ENCODE measurements around the gene NBPF4. TPM values are rescaled to one million over a fixed set of nuclear protein-coding genes. Genes with fewer than 3 reads are reported as not detected.
"Not testable (repeated sequence)": the region's sequence is repeated elsewhere in the genome, so short reads cannot be mapped to it uniquely, and the experiment has no call there.

The NBPF4 gene
- total and polyA plus RNA-seq, 12 donors: 0.08 to 0.18 (median 0.14) TPM; not detected in 9

DNA sequence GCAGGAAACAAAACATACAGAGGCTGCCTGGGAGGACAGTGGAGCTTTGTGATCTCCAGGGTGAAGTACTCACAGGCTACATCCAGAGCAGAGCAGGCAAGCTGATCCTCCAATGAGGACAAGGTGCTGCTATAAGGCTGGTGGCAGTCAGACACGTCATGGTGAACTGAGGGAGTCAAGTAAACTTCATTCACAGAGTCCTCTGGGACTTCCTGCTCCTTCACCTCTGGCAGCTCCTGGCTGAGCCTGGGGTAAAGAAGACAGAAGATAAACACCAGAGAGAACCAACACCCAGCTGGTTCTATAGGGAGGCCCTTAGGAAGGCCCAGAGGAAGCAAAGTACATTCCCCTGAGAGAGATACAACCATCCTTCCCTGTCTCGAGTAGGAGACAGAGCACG lies 11.7 kb downstream of the NBPF4 start:
- intact Hi-C loops (cut with DNase I): not testable (repeated sequence)

DNA sequence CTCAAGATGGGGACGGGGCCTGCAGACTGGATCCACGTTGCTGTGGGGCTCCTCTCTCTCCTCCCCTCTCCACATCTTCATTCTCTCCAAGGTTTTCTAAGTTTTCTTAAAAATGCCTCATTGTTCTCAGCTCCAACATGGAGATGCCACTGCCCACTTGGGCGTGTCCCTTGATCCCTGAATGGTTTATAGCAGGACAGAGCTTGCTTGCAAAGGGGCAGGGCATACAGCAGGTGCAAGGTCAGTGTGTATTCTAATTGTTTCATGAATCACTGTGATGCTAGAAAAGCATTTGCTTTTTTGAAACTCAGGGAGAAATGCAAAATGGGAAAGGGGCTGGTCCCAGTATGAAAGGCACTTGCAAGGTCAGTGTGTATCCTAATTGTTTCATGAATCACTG lies 13.9 kb downstream of the NBPF4 start:
- H3K36me3 ChIP-seq (replicated peaks in 1 of 2); DNase-seq; H3K9me3 ChIP-seq (replicated peaks in 1 of 3); H3K27me3 ChIP-seq; H3K27ac ChIP-seq; intact Hi-C loops (cut with DNase I); H3K4me3 ChIP-seq; H3K4me1 ChIP-seq (replicated peaks in 1 of 2): not testable (repeated sequence)
- WGBS, 4 donors: no CpG with 5 or more reads among the region's 3 CpGs

More for the DNA sequence above, 11.7 kb downstream of the NBPF4 start:
- DNase-seq; H3K4me3 ChIP-seq; H3K27me3 ChIP-seq; H3K4me1 ChIP-seq (replicated peaks in 1 of 2); H3K27ac ChIP-seq; H3K9me3 ChIP-seq (replicated peaks in 1 of 3); H3K36me3 ChIP-seq (replicated peaks in 1 of 2): not testable (repeated sequence)
- WGBS, 4 donors: no CpG with 5 or more reads among the region's 3 CpGs

DNA sequence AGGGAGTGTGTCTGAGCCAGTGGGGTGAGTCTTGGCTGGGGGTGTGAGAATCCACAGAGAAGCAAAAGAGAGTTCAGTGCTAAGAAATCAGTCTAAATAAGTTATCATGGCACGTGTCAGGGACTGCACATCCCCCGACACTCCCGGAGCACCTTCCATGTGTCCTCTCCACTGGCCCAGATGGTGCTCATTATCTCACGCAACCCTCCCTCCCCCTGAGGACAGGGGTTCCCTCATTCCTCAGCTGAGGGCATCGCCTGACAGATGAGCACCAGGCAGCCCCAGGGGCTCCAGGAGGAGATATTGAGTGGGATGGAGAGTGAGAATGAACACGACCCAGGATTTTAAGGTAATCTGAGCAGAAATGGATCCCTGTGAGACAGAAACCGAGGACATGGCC lies 16.1 kb downstream of the NBPF4 start:
- H3K36me3 ChIP-seq (replicated peaks in 1 of 2); intact Hi-C loops (cut with DNase I); H3K9me3 ChIP-seq (replicated peaks in 1 of 3); DNase-seq; H3K27me3 ChIP-seq; H3K4me3 ChIP-seq; H3K27ac ChIP-seq; H3K4me1 ChIP-seq (replicated peaks in 1 of 2): not testable (repeated sequence)
- WGBS, 4 donors: no CpG with 5 or more reads among the region's 7 CpGs

DNA sequence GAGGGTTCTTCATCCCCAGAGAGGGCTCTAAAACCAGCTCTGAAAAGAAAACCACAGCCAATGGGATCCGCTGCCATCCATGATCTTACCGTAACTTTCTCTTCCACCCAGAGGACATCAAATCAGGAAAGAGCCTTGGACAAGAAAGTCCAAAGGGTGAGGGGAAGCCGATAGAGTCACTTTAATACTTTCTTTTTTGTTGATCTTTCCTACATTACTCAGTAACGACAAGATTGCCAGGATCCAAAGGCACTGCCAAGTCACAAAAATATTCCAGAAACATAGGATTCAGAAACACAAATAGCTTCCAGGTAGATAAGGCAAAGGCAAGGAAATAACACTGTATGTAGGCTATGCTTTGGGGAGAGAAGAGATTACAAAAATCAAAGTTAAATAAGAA lies 17.0 kb downstream of the NBPF4 start:
- H3K9me3 ChIP-seq (replicated peaks in 1 of 3); DNase-seq; H3K4me1 ChIP-seq (replicated peaks in 1 of 2); H3K27me3 ChIP-seq; H3K27ac ChIP-seq; H3K36me3 ChIP-seq (replicated peaks in 1 of 2); intact Hi-C loops (cut with DNase I); H3K4me3 ChIP-seq: not testable (repeated sequence)
- 59 to 75% methylated on average over 1 of the region's 4 CpGs; no CpG with 5 or more reads in 2 of the 4 donors for WGBS, 4 donors

DNA sequence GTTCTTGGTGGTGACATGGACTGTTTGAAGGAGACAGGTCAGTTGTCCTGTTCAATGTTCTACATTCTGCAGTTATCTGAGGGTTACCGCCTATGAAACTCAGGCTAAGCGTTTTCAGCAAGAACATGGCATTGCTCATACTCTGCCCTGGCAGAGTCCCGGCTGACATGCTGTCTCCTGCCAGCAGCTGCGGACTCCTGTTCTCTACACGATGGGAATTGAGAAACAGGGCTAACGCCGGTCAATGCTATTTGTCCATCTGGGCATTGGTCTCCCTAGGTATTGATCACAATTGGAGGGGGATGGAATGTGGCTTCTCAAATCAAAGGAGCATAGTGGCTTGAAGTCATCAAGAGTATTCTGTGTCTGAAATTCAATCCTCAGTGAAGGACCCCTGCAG lies 20.6 kb downstream of the NBPF4 start:
- intact Hi-C loops (cut with DNase I); H3K27me3 ChIP-seq; DNase-seq; H3K4me3 ChIP-seq; H3K9me3 ChIP-seq (replicated peaks in 1 of 3); H3K27ac ChIP-seq; H3K4me1 ChIP-seq (replicated peaks in 1 of 2); H3K36me3 ChIP-seq (replicated peaks in 1 of 2): not testable (repeated sequence)
- WGBS, 4 donors: 87 to 94% (median 89%) methylated on average over 7 of the region's 7 CpGs

DNA sequence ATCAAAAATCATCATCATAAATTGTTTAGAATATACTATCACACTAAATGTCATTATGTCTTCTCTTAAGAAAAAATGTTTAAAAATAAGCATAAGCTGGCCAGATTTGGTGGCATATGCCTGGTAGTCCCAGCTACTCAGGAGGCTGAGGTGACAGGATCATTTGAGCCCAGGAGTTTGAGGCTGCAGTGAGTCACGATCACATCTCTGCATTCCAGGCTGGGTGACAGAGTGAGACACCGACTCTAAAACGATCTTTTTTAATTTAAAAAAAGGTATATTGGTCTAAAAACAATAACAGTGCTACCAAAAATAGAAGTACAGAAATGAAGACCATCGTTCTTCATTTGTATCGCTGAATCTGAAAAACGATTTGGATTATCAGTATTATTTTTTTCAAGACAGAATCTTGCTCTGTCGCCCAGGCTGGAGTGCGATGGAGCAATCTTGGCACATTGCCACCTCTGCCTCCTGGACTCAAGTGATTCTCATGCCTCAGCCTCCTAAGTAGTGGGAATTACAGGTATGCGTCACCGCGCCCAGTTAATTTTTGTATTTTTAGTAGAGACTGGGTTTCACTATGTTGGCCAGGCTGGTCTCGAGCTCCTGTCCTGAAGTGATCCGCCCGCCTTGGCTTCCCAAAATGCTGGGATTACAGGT lies 26.2 kb downstream of the NBPF4 start:
- not testable (repeated sequence) for H3K36me3 ChIP-seq (replicated peaks in 1 of 2); H3K4me3 ChIP-seq
- WGBS, 4 donors: 84 to 87% (median 86%) methylated on average over 14 of the region's 14 CpGs

DNA sequence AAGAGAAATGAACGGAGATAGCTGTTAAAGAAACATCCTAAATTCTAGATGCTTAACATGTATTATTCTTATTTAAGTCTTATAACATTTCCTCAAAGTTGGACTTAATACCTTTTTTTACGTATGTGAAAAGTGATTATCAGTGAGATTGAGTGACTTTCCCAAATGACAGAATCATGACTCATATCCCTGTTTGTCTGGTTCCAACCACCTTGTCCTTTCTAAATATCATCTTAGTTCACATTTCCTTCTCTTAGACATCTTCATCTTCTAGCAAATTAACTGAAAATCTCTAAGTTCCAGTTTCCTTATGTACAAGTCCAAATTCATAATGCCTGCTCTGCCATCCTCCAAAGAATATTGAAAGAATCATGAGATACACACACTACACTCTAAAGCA lies 26.9 kb downstream of the NBPF4 start:
- H3K4me3 ChIP-seq; H3K9me3 ChIP-seq (replicated peaks in 1 of 3); H3K27me3 ChIP-seq; intact Hi-C loops (cut with DNase I); DNase-seq; H3K27ac ChIP-seq; H3K4me1 ChIP-seq (replicated peaks in 1 of 2); H3K36me3 ChIP-seq (replicated peaks in 1 of 2): not testable (repeated sequence)
- 49 to 68% (median 55%) methylated on average over 2 of the region's 2 CpGs for WGBS, 4 donors

More for the DNA sequence above, 26.2 kb downstream of the NBPF4 start:
- intact Hi-C loops (cut with DNase I); H3K27me3 ChIP-seq; H3K27ac ChIP-seq; H3K9me3 ChIP-seq (replicated peaks in 1 of 3); H3K4me1 ChIP-seq (replicated peaks in 1 of 2); DNase-seq: not testable (repeated sequence)

DNA sequence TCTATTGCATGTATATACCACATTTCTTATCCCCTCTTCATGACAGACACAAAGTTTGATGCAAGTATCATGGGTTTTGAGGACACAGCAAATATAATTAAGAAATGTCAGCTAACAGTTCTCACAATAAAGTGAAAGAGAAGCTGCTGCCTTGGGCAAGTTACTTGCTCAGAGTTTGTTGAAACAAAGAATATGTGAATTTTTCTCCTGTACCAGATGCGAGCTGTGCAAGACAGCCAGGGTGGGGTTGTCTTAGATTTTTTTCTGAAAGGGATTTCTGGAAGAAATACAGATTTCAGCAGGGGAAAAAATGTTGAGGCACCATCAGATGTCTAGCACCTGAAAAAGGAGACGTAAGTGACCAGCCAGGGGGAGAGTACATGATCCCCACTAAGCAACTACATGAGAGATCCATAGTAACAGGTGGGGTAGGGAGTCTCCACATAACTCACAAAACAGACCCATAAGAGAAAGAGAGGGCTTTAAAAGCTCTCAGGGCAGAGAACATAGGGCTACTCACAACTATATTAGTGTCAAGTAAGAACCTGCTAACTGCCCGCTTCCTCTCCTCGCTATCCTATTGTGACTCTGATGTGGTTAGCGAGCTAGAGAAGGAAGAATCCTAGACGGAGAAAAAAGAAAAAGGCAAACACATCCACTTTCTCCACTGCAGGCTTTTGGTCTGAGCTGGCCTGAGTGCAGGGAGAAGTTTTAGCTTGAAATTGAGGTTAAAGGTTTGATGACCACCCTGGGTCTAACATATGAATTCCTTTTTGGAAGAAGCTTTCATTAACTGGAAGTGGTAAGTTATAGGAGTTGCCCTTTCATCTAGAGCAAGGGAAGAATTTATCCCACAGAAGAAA lies 27.6 kb downstream of the NBPF4 start:
- H3K36me3 ChIP-seq (replicated peaks in 1 of 2); H3K4me3 ChIP-seq; H3K4me1 ChIP-seq (replicated peaks in 1 of 2); H3K27ac ChIP-seq; intact Hi-C loops (cut with DNase I); H3K9me3 ChIP-seq (replicated peaks in 1 of 3); DNase-seq: not testable (repeated sequence)
- peaks cover 11% of the 10 kb centered on the region for H3K27me3 ChIP-seq
- WGBS, 4 donors: 73 to 78% (median 74%) methylated on average over 6 of the region's 6 CpGs
